Measurements from ENCODE around the gene NHS. TPM values are rescaled to one million over a fixed set of nuclear protein-coding genes. Genes with fewer than 3 reads are reported as not detected.

NHS gene
- total RNA-seq, 4 donors from 2014 or later: 5.0 to 8.7 (median 6.2) TPM

DNA sequence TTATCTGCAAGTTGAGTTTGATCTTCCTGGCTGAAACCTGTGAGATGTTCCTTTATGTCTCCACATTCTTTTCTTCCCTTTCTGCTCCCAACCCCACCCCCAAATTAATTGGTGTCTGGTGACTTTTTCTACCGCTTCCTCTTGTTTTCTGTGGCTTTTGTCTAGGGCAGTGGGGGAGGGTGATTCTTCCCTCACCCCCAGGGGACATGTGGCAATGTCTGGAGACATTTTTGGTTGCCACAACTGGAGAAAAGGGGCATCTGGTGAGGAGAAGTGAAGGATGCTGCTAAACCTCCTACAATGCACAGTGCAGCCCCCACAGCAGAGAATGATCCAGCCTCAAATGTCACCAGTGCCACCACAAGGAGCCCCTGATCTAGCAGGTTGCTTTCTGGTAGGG is 152.9 kb downstream of the NHS start:
- TF ChIP-seq POLR2A (IDR thresholded peaks at IDR 0.05; ENCODE audit: low read depth): no peak
- TF ChIP-seq POLR2AphosphoS5 (IDR thresholded peaks at IDR 0.05): no peak
- TF ChIP-seq, protein P1, sequence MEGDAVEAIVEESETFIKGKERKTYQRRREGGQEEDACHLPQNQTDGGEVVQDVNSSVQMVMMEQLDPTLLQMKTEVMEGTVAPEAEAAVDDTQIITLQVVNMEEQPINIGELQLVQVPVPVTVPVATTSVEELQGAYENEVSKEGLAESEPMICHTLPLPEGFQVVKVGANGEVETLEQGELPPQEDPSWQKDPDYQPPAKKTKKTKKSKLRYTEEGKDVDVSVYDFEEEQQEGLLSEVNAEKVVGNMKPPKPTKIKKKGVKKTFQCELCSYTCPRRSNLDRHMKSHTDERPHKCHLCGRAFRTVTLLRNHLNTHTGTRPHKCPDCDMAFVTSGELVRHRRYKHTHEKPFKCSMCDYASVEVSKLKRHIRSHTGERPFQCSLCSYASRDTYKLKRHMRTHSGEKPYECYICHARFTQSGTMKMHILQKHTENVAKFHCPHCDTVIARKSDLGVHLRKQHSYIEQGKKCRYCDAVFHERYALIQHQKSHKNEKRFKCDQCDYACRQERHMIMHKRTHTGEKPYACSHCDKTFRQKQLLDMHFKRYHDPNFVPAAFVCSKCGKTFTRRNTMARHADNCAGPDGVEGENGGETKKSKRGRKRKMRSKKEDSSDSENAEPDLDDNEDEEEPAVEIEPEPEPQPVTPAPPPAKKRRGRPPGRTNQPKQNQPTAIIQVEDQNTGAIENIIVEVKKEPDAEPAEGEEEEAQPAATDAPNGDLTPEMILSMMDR (IDR thresholded peaks at IDR 0.05): no peak
- no peak for TF ChIP-seq EP300 (IDR thresholded peaks at IDR 0.05)
- no peak for DNase-seq (ENCODE audit: extremely low spot score)
- no peaks in the 10 kb centered on the region for H3K9me3 ChIP-seq
- peak overlapping the region in 1 of 4 donors; percentile 23 for H3K27ac ChIP-seq (replicated peaks in 1 of 4)
- no peak overlapping the region for H3K4me3 ChIP-seq
- peaks cover 5 to 14% (median 12%) of the 10 kb centered on the region in 4 donors for H3K4me1 ChIP-seq
- no peaks in the 10 kb centered on the region for H3K36me3 ChIP-seq
- H3K27me3 ChIP-seq: no peaks in the 10 kb centered on the region
- 85% methylated on average over 1 of the region's 1 CpG for WGBS
- intact Hi-C loops (cut with DNase I): loop anchor here (10.0 kb wide), 1 partner anchor 153 kb away; the partner anchor contains the start of gene NHS

DNA sequence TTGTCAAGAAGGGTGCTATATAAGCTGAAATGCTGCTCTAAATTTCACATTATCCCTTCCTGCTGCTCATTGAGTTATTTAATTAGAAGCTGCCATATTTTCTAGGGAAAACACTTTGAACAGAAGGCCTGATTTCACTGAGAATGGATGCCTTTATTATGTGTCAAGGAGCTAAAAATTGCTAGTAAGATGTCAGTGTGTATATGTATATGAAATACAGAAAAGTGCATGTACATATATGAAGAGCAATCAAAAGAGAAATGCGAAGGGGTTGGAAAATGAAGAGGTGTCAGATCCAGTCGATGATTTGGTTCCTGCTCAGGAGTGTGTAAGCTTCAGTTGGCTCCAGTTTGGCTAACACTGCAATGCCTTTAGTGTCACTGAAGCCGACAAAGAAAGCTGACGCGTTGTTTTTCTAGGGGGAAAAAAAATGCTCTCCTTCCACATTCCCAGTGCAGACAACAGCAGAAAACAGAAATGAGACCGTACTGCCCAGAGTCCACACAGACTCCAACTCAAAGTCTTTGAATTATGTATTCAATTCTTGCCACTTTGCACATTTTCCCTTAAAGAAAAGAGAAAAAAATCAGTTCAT is 154.2 kb downstream of the NHS start:
- H3K27ac ChIP-seq (replicated peaks in 1 of 4): no peak overlapping the region
- H3K9me3 ChIP-seq: no peaks in the 10 kb centered on the region
- H3K27me3 ChIP-seq: no peaks in the 10 kb centered on the region
- DNase-seq (ENCODE audit: extremely low spot score): no peak
- TF ChIP-seq POLR2A (IDR thresholded peaks at IDR 0.05; ENCODE audit: low read depth): no peak
- 56% methylated on average over 6 of the region's 6 CpGs for WGBS
- no peaks in the 10 kb centered on the region for H3K36me3 ChIP-seq
- H3K4me1 ChIP-seq: peaks cover 5 to 14% (median 12%) of the 10 kb centered on the region in 4 donors
- intact Hi-C loops (cut with DNase I): loop anchor here (10.0 kb wide), 1 partner anchor 154 kb away; the partner anchor contains the start of gene NHS
- no peak overlapping the region for H3K4me3 ChIP-seq

DNA sequence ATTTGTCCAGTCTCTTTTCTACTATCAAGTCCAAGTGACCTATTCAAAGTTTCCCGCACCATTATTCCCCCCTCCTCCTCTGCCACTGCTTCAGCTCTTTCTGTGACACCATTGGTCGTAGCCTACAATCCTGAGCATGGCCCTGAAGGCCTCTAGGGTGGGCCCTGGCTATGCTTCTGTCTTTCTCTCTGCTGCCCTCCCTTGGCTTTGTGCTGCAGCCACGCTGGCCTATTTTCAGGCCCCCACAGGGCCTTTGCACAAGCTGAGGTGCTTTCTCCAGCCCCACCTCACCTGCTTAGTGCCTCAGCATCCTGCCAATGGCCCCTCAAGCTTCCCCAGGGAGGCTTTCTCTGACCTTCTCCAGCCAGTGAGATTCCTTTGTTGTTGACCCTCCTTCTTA is 156.5 kb downstream of the NHS start:
- TF ChIP-seq POLR2A (IDR thresholded peaks at IDR 0.05; ENCODE audit: low read depth): no peak
- no peak for TF ChIP-seq POLR2AphosphoS5 (IDR thresholded peaks at IDR 0.05)
- no peak for TF ChIP-seq EP300 (IDR thresholded peaks at IDR 0.05)
- TF ChIP-seq, protein P1 (IDR thresholded peaks at IDR 0.05): no peak
- Histone ChIP-seq H3K27me3 (no peaks in the 10 kb centered on the region), H3K4me1 (peaks cover 5 to 14% (median 11%) of the 10 kb centered on the region in 4 donors), H3K36me3 (no peaks in the 10 kb centered on the region), H3K27ac (replicated peaks in 1 of 4) (no peak overlapping the region), H3K9me3 (no peaks in the 10 kb centered on the region), H3K4me3 (no peak overlapping the region)
- DNase-seq (ENCODE audit: extremely low spot score): no peak
- intact Hi-C loops (cut with DNase I): loop anchor here (10.0 kb wide), 1 partner anchor 153 kb away; no protein-coding TSS in a partner anchor
- 78% methylated on average over 3 of the region's 3 CpGs for WGBS

DNA sequence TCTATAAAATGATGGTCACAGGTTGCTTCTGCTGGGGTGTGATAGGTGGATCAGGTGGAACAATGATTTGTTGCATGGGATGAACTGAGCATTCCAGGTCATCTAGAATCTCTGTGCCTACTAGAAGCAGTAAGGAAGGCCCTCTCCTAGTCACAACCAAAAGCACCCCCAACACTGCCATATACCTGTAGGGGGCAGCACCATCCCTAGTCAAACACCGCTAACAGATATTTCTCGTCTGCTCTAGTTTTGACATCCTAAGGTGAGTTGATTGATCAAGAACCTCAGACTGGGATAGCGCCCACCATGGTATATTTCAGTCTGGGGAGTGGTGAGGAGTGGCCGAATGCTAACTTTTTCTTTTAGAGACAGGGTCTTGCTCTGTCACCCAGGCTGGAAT is 160.2 kb downstream of the NHS start:
- Histone ChIP-seq H3K9me3 (peaks cover 0 to 5% (median 0%) of the 10 kb centered on the region in 4 donors), H3K27ac (replicated peaks in 1 of 4) (no peak overlapping the region), H3K36me3 (no peaks in the 10 kb centered on the region), H3K4me1 (no peaks in the 10 kb centered on the region), H3K27me3 (no peaks in the 10 kb centered on the region), H3K4me3 (no peak overlapping the region)
- TF ChIP-seq POLR2AphosphoS5 (IDR thresholded peaks at IDR 0.05): no peak
- TF ChIP-seq, protein P1 (IDR thresholded peaks at IDR 0.05): peak; percentile 22 to 47 (median 30)
- intact Hi-C loops (cut with DNase I): loop anchor here (5.0 to 10.0 kb wide), 2 partner anchors 57 to 150 kb away; no protein-coding TSS in a partner anchor
- WGBS: 59% methylated on average over 3 of the region's 4 CpGs
- DNase-seq (ENCODE audit: extremely low spot score): no peak

DNA sequence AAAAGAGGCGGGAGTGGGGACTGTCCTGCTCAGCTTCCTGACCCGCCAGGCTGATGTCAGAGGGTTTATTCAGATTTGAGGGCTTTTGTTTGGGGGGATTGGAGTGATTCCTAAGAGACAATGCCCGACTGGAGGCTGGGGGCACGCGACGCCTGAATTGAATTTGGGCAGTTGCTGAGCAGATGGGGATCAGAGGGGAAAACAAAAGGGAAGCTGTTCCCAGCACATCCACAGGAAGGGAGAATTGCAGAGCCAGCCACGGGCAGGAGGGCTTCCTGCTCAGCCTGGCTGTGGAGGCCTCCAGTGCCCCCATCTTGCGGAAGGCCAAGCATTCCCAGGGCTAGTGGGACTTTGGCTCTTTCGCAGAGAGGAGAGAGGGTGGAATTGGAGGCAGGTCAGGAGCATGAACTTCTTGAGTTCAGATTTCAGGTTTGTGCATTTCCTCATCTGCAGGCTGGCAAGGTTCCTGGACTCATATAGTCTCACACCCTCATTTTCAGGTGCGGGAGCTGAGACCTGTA is 162.8 kb downstream of the NHS start:
- TF ChIP-seq EP300 (IDR thresholded peaks at IDR 0.05) (no peak), POLR2A (IDR thresholded peaks at IDR 0.05; ENCODE audit: low read depth) (no peak), POLR2AphosphoS5 (IDR thresholded peaks at IDR 0.05) (no peak)
- TF ChIP-seq, protein P1 (IDR thresholded peaks at IDR 0.05): no peak
- no peak for DNase-seq (ENCODE audit: extremely low spot score)
- no peaks in the 10 kb centered on the region for H3K36me3 ChIP-seq
- H3K9me3 ChIP-seq: peaks cover 0 to 5% (median 0%) of the 10 kb centered on the region in 4 donors
- intact Hi-C loops (cut with DNase I): loop anchor here (5.0 to 10.0 kb wide), 2 partner anchors 55 to 147 kb away; no protein-coding TSS in a partner anchor
- peaks cover 0 to 9% (median 3%) of the 10 kb centered on the region in 4 donors for H3K4me1 ChIP-seq
- no peak overlapping the region for H3K27ac ChIP-seq (replicated peaks in 1 of 4)
- H3K4me3 ChIP-seq: no peak overlapping the region
- WGBS: 76% methylated on average over 10 of the region's 10 CpGs
- H3K27me3 ChIP-seq: no peaks in the 10 kb centered on the region

All from esophagus muscularis mucosa (tissue), 4 donors.